ENCODE results near the gene AEBP2. TPM values are rescaled to one million over a fixed set of nuclear protein-coding genes. Genes with fewer than 3 reads are reported as not detected.

AEBP2 gene
- total RNA-seq, 1 donor from 2014 or later, result 8.9 TPM

DNA sequence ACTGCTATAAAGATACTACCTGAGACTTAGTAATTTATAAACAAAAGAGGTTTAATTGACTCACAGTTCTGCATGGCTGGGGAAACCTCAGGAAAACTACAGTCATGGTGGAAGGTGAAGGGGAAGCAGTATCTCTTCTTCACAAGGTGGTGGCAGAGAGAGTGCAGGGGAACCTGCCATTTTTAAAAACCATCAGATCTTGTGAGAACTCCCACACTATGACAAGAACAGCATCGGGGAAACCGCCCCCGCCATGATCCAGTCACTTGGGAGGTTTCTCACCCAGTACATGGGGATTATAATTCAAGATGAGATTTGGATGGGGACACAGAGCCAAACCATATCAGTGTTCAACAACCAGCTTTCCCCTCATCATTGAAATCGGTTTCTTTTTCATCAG, 49.9 kb downstream of the AEBP2 start:
- DNase-seq (ENCODE audit: low read depth), result no peak
- TF ChIP-seq, protein P1, sequence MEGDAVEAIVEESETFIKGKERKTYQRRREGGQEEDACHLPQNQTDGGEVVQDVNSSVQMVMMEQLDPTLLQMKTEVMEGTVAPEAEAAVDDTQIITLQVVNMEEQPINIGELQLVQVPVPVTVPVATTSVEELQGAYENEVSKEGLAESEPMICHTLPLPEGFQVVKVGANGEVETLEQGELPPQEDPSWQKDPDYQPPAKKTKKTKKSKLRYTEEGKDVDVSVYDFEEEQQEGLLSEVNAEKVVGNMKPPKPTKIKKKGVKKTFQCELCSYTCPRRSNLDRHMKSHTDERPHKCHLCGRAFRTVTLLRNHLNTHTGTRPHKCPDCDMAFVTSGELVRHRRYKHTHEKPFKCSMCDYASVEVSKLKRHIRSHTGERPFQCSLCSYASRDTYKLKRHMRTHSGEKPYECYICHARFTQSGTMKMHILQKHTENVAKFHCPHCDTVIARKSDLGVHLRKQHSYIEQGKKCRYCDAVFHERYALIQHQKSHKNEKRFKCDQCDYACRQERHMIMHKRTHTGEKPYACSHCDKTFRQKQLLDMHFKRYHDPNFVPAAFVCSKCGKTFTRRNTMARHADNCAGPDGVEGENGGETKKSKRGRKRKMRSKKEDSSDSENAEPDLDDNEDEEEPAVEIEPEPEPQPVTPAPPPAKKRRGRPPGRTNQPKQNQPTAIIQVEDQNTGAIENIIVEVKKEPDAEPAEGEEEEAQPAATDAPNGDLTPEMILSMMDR (conservative IDR thresholded peaks at IDR 0.05; ENCODE audit: low read depth, low read length), result no peak
- no peak overlapping the region for H3K4me3 ChIP-seq (ENCODE audit: low read depth, low read length)

DNA sequence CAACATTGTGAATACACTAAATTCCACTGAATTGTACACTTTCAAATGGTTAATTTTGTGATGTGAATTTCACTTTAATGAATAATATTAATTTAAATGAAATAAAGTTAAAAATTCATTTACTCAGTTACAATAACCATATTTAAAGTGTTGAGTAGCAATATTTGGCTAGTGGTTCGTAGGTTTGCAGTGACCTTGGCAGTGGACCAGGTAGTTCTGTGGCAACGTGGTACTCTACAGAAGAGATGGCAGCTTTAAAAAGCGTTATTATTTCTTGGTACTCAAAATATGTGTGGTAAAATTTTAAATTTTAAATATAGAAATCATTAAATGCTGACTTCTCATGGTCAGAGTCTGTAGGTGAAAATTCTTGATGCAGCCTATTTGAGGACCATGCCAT, 51.6 kb downstream of the AEBP2 start:
- TF ChIP-seq, protein P1 (conservative IDR thresholded peaks at IDR 0.05; ENCODE audit: low read depth, low read length), result no peak
- no peak for DNase-seq (ENCODE audit: low read depth)
- no peak overlapping the region for H3K4me3 ChIP-seq (ENCODE audit: low read depth, low read length)

DNA sequence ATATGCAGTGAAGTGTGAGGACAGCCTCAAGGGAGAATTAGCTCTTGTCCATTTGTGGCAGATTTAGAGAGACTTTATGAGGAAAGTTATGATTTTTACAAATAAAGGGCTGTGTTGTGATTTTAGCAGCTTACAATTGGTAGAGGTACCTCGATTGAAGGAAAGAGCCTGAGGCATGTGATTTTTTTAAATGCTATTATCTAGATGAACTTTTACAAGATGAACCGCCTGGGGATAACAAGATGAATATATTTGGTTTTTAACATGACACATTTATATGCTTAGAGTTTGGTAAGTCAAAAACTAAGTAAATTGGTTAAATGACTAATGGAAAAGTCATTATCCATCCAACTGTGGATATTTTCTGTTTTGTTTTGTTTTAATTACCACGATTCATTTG, 52.6 kb downstream of the AEBP2 start:
- TF ChIP-seq, protein P1 (conservative IDR thresholded peaks at IDR 0.05; ENCODE audit: low read depth, low read length), result no peak
- DNase-seq (ENCODE audit: low read depth), result no peak
- no peak overlapping the region for H3K4me3 ChIP-seq (ENCODE audit: low read depth, low read length)

DNA sequence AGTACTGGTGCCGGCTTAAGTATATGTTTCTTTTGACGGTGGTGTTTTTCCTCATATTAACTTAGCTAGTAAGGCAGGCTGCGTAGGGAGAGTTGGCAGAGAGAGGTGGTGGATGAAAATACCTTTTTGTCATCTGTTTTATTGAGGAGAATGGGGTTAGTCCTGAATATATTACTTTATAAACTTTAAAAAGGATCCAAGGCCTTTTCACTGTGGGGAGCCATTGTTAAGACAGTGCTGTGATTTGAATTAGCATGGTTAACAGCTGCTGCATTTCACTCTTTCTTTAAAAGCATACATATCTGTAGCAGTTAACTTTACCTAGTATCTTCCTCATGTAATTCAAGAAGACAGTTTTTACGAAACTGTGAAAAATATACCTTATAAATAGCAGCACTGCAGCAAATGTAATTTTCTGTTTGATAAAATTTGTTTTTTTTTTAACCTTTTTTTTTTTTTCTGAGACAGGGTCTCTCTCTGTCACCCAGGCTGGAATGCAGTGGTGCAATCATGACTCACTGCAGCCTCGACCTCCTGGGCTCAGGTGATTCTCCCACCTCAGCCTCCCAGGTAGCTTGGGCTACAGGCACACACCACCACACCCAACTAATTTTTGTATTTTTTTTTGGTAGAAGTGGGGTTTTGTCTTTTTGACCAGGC, 57.1 kb downstream of the AEBP2 start:
- no peak overlapping the region for H3K4me3 ChIP-seq (ENCODE audit: low read depth, low read length)
- DNase-seq (ENCODE audit: low read depth), result no peak
- TF ChIP-seq, protein P1 (conservative IDR thresholded peaks at IDR 0.05; ENCODE audit: low read depth, low read length), result no peak

DNA sequence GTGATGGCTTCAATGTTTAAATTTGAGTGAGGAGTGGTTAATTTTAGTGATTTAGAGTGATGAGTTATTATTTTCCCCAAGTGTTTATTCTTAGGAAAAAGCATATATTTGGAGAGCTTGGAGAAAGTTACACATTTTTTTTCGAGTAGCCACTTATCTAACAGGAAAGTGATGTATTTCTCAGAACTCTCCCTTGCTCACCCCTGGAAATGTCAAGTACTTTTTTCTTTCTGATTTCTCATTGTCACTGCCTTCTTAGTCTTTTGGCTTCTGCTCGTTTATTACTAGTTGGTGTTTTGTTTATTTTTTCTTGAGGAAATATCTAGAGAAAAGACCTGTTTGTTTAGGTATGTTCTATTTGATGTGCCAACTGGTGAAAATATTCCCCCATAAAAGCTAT, 58.8 kb downstream of the AEBP2 start:
- DNase-seq (ENCODE audit: low read depth), result no peak
- no peak overlapping the region for H3K4me3 ChIP-seq (ENCODE audit: low read depth, low read length)
- TF ChIP-seq, protein P1 (conservative IDR thresholded peaks at IDR 0.05; ENCODE audit: low read depth, low read length), result no peak

DNA sequence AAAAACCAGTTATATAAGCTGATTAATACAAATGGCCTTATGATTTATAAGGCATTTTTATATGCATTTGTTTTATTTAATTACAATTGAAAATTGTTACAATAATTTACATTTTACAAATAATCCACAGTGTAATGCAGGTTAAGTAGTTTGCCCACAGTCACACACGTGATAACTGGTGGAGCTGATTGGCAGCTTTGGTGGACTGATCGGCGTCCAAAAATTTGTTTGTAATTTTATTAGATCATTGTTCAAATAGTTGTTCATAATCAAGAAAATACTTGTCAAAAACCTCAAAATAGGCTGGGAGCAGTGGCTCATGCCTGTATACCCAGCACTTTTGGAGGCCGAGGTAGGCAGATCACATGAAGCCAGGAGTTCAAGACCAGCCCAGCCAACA, 59.7 kb downstream of the AEBP2 start:
- DNase-seq (ENCODE audit: low read depth), result no peak

More for the DNA sequence above, 59.7 kb downstream of the AEBP2 start:
- TF ChIP-seq, protein P1 (conservative IDR thresholded peaks at IDR 0.05; ENCODE audit: low read depth, low read length), result no peak
- H3K4me3 ChIP-seq (ENCODE audit: low read depth, low read length), result no peak overlapping the region

All from epithelial cell of proximal tubule (primary cell).